Activated gamma-delta T cell treated with anti-CD3 and anti-CD28 coated beads, Interleukin-2, amount 50 U/mL, for 16 hours (primary cell): ENCODE measurements around the gene PYM1.
A peak's percentile ranks its signal among the peaks of the same experiment; 100 is the strongest.
"Not testable (repeated sequence)": the region's sequence is repeated elsewhere in the genome, so short reads cannot be mapped to it uniquely, and the experiment has no call there.

Source experiments
- DNase-seq: peaks from one replicate; pipeline ENCODE4 v3.0.0-alpha.2; 2020; ENCODE audit warnings: low read depth

PYM1 gene

GRCh38 chr12:55938826-55939501 is 11.3 kb upstream of the PYM1 start:
- DNase-seq, result no peak

- no peak for DNase-seq
Measured at GRCh38 chr12:55937981-55938380, 10.3 kb upstream of the PYM1 start.

- DNase-seq, result no peak
Measured at GRCh38 chr12:55935738-55936151, 8.1 kb upstream of the PYM1 start.

- DNase-seq, result no peak
Measured at GRCh38 chr12:55934773-55935172, 7.1 kb upstream of the PYM1 start.

GRCh38 chr12:55933799-55934742 is 6.4 kb upstream of the PYM1 start:
- no peak for DNase-seq

- no peak for DNase-seq
Measured at GRCh38 chr12:55933169-55933798, 5.6 kb upstream of the PYM1 start.

GRCh38 chr12:55932551-55932910 is 4.8 kb upstream of the PYM1 start:
- peak; percentile 38 for DNase-seq

- no peak for DNase-seq
Measured at GRCh38 chr12:55931780-55932550, 4.3 kb upstream of the PYM1 start.

GRCh38 chr12:55931317-55931779 is 3.7 kb upstream of the PYM1 start:
- DNase-seq, result no peak

GRCh38 chr12:55930771-55931316 is 3.1 kb upstream of the PYM1 start, which contains the start of gene DGKA:
DGKA (plus strand) TSS chr12:55931162; CDS start chr12:55936504, 5,342 bp downstream.
- DNase-seq, result peak; percentile 59

GRCh38 chr12:55929306-55929791 is 1.7 kb upstream of the PYM1 start:
- peak; percentile 73 for DNase-seq

GRCh38 chr12:55926738-55927587 is 731 bp downstream of the PYM1 start:
- DNase-seq, result peak; percentile 84

- DNase-seq, result no peak
Measured at GRCh38 chr12:55925870-55926737, 1.6 kb downstream of the PYM1 start.

GRCh38 chr12:55925371-55925770 is 2.3 kb downstream of the PYM1 start:
- DNase-seq, result no peak

GRCh38 chr12:55923648-55924047 is 4.0 kb downstream of the PYM1 start:
- not testable (repeated sequence) for DNase-seq

- no peak for DNase-seq
Measured at GRCh38 chr12:55922126-55922525, 5.6 kb downstream of the PYM1 start.

- not testable (repeated sequence) for DNase-seq
Measured at GRCh38 chr12:55919032-55919431, 8.7 kb downstream of the PYM1 start.

- no peak for DNase-seq
Measured at GRCh38 chr12:55915482-55915859, 12.2 kb downstream of the PYM1 start.

GRCh38 chr12:55912908-55913307 is 14.8 kb downstream of the PYM1 start:
- no peak for DNase-seq
